Activated T-cell treated with anti-CD3 and anti-CD28 coated beads, Interleukin-2, amount 50 U/mL, for 4 hours (primary cell): ENCODE measurements around the gene TAF10. TPM values are rescaled to one million over a fixed set of nuclear protein-coding genes. Genes with fewer than 3 reads are reported as not detected.

Experiments
- ATAC-seq, 2 donors: fragments of 200-7000 bp; cut with Tn5 transposase; one replicate each; pipeline ENCODE4 v1.10.0; 2021
- DNase-seq: peaks from one replicate; pipeline ENCODE4 v3.0.0-alpha.2; 2020
- H3K27me3 Mint-ChIP-seq: one replicate; pipeline ENCODE4 v1.8.0; 2021; ENCODE audit warnings: low read depth, mixed read lengths
- H3K36me3 Mint-ChIP-seq: one replicate; pipeline ENCODE4 v1.8.0; 2022; ENCODE audit warnings: mixed read lengths; ENCODE audit not compliant: insufficient read depth
- H3K4me1 Mint-ChIP-seq: one replicate; pipeline ENCODE4 v1.8.0; 2021; ENCODE audit warnings: low read depth, mixed read lengths
- H3K4me3 Mint-ChIP-seq: one replicate; pipeline ENCODE4 v1.8.0; 2021; ENCODE audit warnings: mild to moderate bottlenecking, moderate library complexity, mixed read lengths
- H3K9me3 Mint-ChIP-seq: one replicate; pipeline ENCODE4 v1.8.0; 2021; ENCODE audit warnings: mixed read lengths
- total RNA-seq, 3 donors: library from RNA; stranded (reverse); gene quantifications; one replicate each; pipeline ENCODE4 v1.2.1, GENCODE V29; 2021

The TAF10 gene
- total RNA-seq, 3 donors from 2014 or later: 163 to 191 (median 188) TPM

GRCh38 chr11:6563121-6563619 lies 48.8 kb downstream of the TAF10 start:
- Mint-ChIP-seq H3K4me3 (no peak overlapping the region), H3K27me3 (no peaks in the 10 kb centered on the region), H3K36me3 (peaks cover 28% of the 10 kb centered on the region), H3K9me3 (no peaks in the 10 kb centered on the region), H3K4me1 (no peaks in the 10 kb centered on the region)
- DNase-seq (no peak), ATAC-seq (no peak)

- no peak for ATAC-seq
- Mint-ChIP-seq H3K9me3 (no peaks in the 10 kb centered on the region), H3K27me3 (no peaks in the 10 kb centered on the region), H3K36me3 (peaks cover 24% of the 10 kb centered on the region), H3K4me3 (no peak overlapping the region), H3K4me1 (no peaks in the 10 kb centered on the region)
- no peak for DNase-seq
Measured at GRCh38 chr11:6561288-6561687, 50.7 kb downstream of the TAF10 start.

Other genes starting within 250 kb of the TAF10 start
- gene SMPD1, start 221.7 kb downstream of the TAF10 start, total RNA-seq: 10 to 100 TPM; 13.1 to 18.2 (median 16.3) TPM
- gene APBB1, start 193.1 kb downstream of the TAF10 start, total RNA-seq: 10 to 100 TPM; 25.7 to 34.5 (median 27.9) TPM
- 1 to 10 TPM in 1 of 3 donors, under 1 TPM in 2; 0.71 to 2.0 (median 0.96) TPM for gene HPX, start 171.2 kb downstream of the TAF10 start, total RNA-seq
- gene TRIM3, start 138.3 kb downstream of the TAF10 start, total RNA-seq: 1 to 10 TPM; 3.2 to 4.3 (median 3.6) TPM
- gene ARFIP2, start 130.9 kb downstream of the TAF10 start, total RNA-seq: 10 to 100 TPM; 55.4 to 59.6 (median 56.5) TPM
- 10 to 100 TPM; 45.4 to 48.5 (median 48.1) TPM for gene TIMM10B, start 130.7 kb downstream of the TAF10 start, total RNA-seq
- gene DNHD1, start 114.9 kb downstream of the TAF10 start, total RNA-seq: 1 to 10 TPM; 6.0 to 6.7 (median 6.1) TPM
- gene RRP8, start 8.6 kb downstream of the TAF10 start, total RNA-seq: 10 to 100 TPM; 37.8 to 48.2 (median 41.4) TPM
- gene ILK, start 8.4 kb downstream of the TAF10 start, total RNA-seq: 10 to 100 TPM; 38.6 to 48.9 (median 45.0) TPM
- 10 to 100 TPM; 25.4 to 35.6 (median 27.3) TPM for gene TPP1, start 7.2 kb upstream of the TAF10 start, total RNA-seq
- under 1 TPM; 0.28 to 0.40 (median 0.33) TPM for gene DCHS1, start 43.6 kb upstream of the TAF10 start, total RNA-seq
- 100 to 1,000 TPM; 149 to 162 (median 156) TPM for gene MRPL17, start 71.1 kb upstream of the TAF10 start, total RNA-seq
- gene OR2AG2, start 159.8 kb upstream of the TAF10 start, total RNA-seq: under 1 TPM in 1 of 3 donors, not detected in 2; 0.16 TPM
- not detected for gene OR2AG1, start 170.8 kb upstream of the TAF10 start, total RNA-seq
- gene OR6A2, start 187.5 kb upstream of the TAF10 start, total RNA-seq: not detected
- not detected for gene OR10A5, start 233.5 kb upstream of the TAF10 start, total RNA-seq